Neural cell (in vitro differentiated cells): Measurements from ENCODE around the gene POC5. TPM values are rescaled to one million over a fixed set of nuclear protein-coding genes. Genes with fewer than 3 reads are reported as not detected.

ENCODE experiments used
- H2AFZ ChIP-seq: fragments of 200-600, 300-800 bp; sonication (generic), shearing (Covaris generic); 2 replicates; pipeline ENCODE4 v1.6.0; 2014; ENCODE audit warnings: low read depth, mild to moderate bottlenecking, antibody characterized with exemption, low read length, moderate library complexity
- H3F3A ChIP-seq: fragments of 200-600 bp; shearing (Covaris generic); 2 replicates; pipeline ENCODE4 v1.6.1; 2016; ENCODE audit warnings: mild to moderate bottlenecking, moderate library complexity, mixed read lengths, antibody characterized with exemption, low read length; ENCODE audit not compliant: insufficient read depth, poor library complexity, severe bottlenecking
- H3K27ac ChIP-seq: fragments of 200-600, 300-800 bp; sonication (generic), shearing (Covaris generic); 2 replicates; pipeline ENCODE4 v1.5.1; 2014; ENCODE audit warnings: mild to moderate bottlenecking, low read length, moderate library complexity
- H3K27me3 ChIP-seq: fragments of 300-800, 200-600 bp; sonication (generic), shearing (Covaris generic); 2 replicates; pipeline ENCODE4 v1.6.0; 2014; ENCODE audit warnings: mild to moderate bottlenecking, low read depth, low read length, moderate library complexity; ENCODE audit not compliant: insufficient read depth
- H3K36me3 ChIP-seq: fragments of 300-800, 200-600 bp; sonication (generic), shearing (Covaris generic); 2 replicates; pipeline ENCODE4 v1.5.1; 2014; ENCODE audit warnings: mild to moderate bottlenecking, antibody characterized with exemption, low read length, moderate library complexity; ENCODE audit not compliant: insufficient read depth
- H3K4me2 ChIP-seq: fragments of 300-800, 200-600 bp; sonication (generic), shearing (Covaris generic); 2 replicates; pipeline ENCODE4 v1.6.0; 2014; ENCODE audit warnings: mild to moderate bottlenecking, low read length
- H3K4me3 ChIP-seq: fragments of 300-800, 200-600 bp; sonication (generic), shearing (Covaris generic); 2 replicates; pipeline ENCODE4 v1.5.1; 2014; ENCODE audit warnings: mild to moderate bottlenecking, low read length, moderate library complexity
- H3K79me2 ChIP-seq: fragments of 200-600 bp; shearing (Covaris generic); replicated peaks from 2 replicates; pipeline ENCODE4 v1.6.0; 2014; ENCODE audit warnings: mild to moderate bottlenecking, low read length, moderate library complexity; ENCODE audit not compliant: insufficient read depth
- H3K9ac ChIP-seq: fragments of 300-800, 200-600 bp; sonication (generic), shearing (Covaris generic); 2 replicates; pipeline ENCODE4 v1.6.1; 2016; ENCODE audit warnings: mild to moderate bottlenecking, low read length, mixed read lengths
- H3K9me2 ChIP-seq: fragments of 200-600 bp; shearing (Covaris generic); 2 replicates; pipeline ENCODE4 v1.6.1; 2016; ENCODE audit warnings: mild to moderate bottlenecking, low read length, mixed read lengths; ENCODE audit not compliant: insufficient read depth
- H3K9me3 ChIP-seq: fragments of 200-600, 300-800 bp; sonication (generic), shearing (Covaris generic); 2 replicates; pipeline ENCODE4 v1.6.1; 2016; ENCODE audit warnings: mild to moderate bottlenecking, mixed run types, low read length, moderate library complexity, mixed read lengths
- H4K20me1 ChIP-seq: fragments of 200-600 bp; shearing (Covaris generic); 2 replicates; pipeline ENCODE4 v1.6.1; 2016; ENCODE audit warnings: mild to moderate bottlenecking, mixed run types; ENCODE audit not compliant: insufficient read depth
- CTCF ChIP-seq: fragments of 450-650 bp; IDR thresholded peaks from 2 replicates; pipeline ENCODE4 v1.5.1; 2014; ENCODE audit warnings: antibody characterized with exemption, mild to moderate bottlenecking, moderate library complexity; ENCODE audit not compliant: poor library complexity, severe bottlenecking
- EP300 ChIP-seq: fragments of 450-650 bp; conservative IDR thresholded peaks from 2 replicates; pipeline ENCODE4 v1.6.1; 2014; ENCODE audit warnings: antibody characterized with exemption, mild to moderate bottlenecking, moderate library complexity; ENCODE audit not compliant: poor library complexity, severe bottlenecking
- EZH2 ChIP-seq: fragments of 200-600, 300-800 bp; shearing (Covaris generic), sonication (generic); IDR thresholded peaks from 2 replicates; pipeline ENCODE4 v1.6.1; 2014; ENCODE audit warnings: antibody characterized with exemption, low read length, borderline replicate concordance, mild to moderate bottlenecking; ENCODE audit not compliant: insufficient read depth, poor library complexity, severe bottlenecking
- MXI1 ChIP-seq: fragments of 450-650 bp; conservative IDR thresholded peaks from 2 replicates; pipeline ENCODE4 v1.6.1; 2014; ENCODE audit warnings: antibody characterized with exemption, mild to moderate bottlenecking; ENCODE audit not compliant: poor library complexity, severe bottlenecking
- POLR2AphosphoS5 ChIP-seq: IDR thresholded peaks from 2 replicates; pipeline ENCODE4 v1.6.1; 2012
- RAD21 ChIP-seq: fragments of 450-650 bp; conservative IDR thresholded peaks from 2 replicates; pipeline ENCODE4 v1.6.1; 2014; ENCODE audit warnings: antibody characterized with exemption, mild to moderate bottlenecking, moderate library complexity
- REST ChIP-seq: IDR thresholded peaks from 2 replicates; pipeline ENCODE4 v1.6.1; 2012; ENCODE audit warnings: borderline replicate concordance
- SMC3 ChIP-seq: fragments of 450-650 bp; conservative IDR thresholded peaks from 2 replicates; pipeline ENCODE4 v1.6.1; 2014; ENCODE audit warnings: antibody characterized with exemption, mild to moderate bottlenecking, moderate library complexity; ENCODE audit not compliant: poor library complexity
- TAF1 ChIP-seq: IDR thresholded peaks from 2 replicates; pipeline ENCODE4 v1.6.1; 2012; ENCODE audit warnings: low read depth
- polyA plus RNA-seq: library from polyadenylated mRNA; depleted of rRNA; stranded (reverse); fragments of >200 nt; gene quantifications from 2 replicates; pipeline ENCODE4 v1.2.3, GENCODE V29; 2014

Gene POC5
- polyA plus RNA-seq, 1 donor from 2014 or later = 36.1 TPM

- H3F3A ChIP-seq = no peaks in the 10 kb centered on the region
- H3K36me3 ChIP-seq = no peaks in the 10 kb centered on the region
- H3K9me2 ChIP-seq = no peaks in the 10 kb centered on the region
- no peaks in the 10 kb centered on the region for H4K20me1 ChIP-seq
- H3K27ac ChIP-seq = no peak overlapping the region
- H3K79me2 ChIP-seq = no peaks in the 10 kb centered on the region
- no peak overlapping the region for H3K4me2 ChIP-seq
- H3K9ac ChIP-seq = no peak overlapping the region
- TF ChIP-seq EZH2 (no peak), REST (no peak), SMC3 (no peak), TAF1 (no peak), CTCF (no peak), EP300 (no peak), MXI1 (no peak), POLR2AphosphoS5 (no peak), RAD21 (no peak)
- no peaks in the 10 kb centered on the region for H3K27me3 ChIP-seq
- no peak overlapping the region for H2AFZ ChIP-seq
- no peak overlapping the region for H3K4me3 ChIP-seq
- no peaks in the 10 kb centered on the region for H3K9me3 ChIP-seq
Measured at GRCh38 chr5:75639535-75640311, 77.5 kb downstream of the POC5 start.

GRCh38 chr5:75637949-75638348, 79.3 kb downstream of the POC5 start:
- no peak overlapping the region for H3K4me3 ChIP-seq
- no peak overlapping the region for H3K27ac ChIP-seq
- H3K27me3 ChIP-seq = no peaks in the 10 kb centered on the region
- no peaks in the 10 kb centered on the region for H3K9me3 ChIP-seq
- H3K79me2 ChIP-seq = no peaks in the 10 kb centered on the region
- no peaks in the 10 kb centered on the region for H3K36me3 ChIP-seq
- H3F3A ChIP-seq = no peaks in the 10 kb centered on the region
- no peak overlapping the region for H3K4me2 ChIP-seq
- TF ChIP-seq RAD21 (no peak), MXI1 (no peak)
- H2AFZ ChIP-seq = no peak overlapping the region
- no peaks in the 10 kb centered on the region for H4K20me1 ChIP-seq
- no peak overlapping the region for H3K9ac ChIP-seq
- H3K9me2 ChIP-seq = no peaks in the 10 kb centered on the region
